SK-N-SH (cell line): ENCODE results near the gene AGBL1. TPM values are rescaled to one million over a fixed set of nuclear protein-coding genes. Genes with fewer than 3 reads are reported as not detected.

Source experiments
- CTCF ChIA-PET: fragments of 300-600, 350-600 bp; formaldehyde crosslinking; extraction: SDS; loops from one replicate; lab custom pipeline; 2021; lab: Yijun Ruan, JAX
- POLR2A ChIA-PET: fragments of 350-600 bp; sonication (Branson Sonifier 250); formaldehyde crosslinking; extraction: SDS; loops from one replicate; lab custom pipeline; 2020; ENCODE audit warnings: antibody characterized with exemption, inconsistent platforms; lab: Yijun Ruan, JAX
- DNase-seq: peaks from one replicate; pipeline ENCODE4 v3.0.0; 2012
- H2AFZ ChIP-seq: fragments of 200-600 bp; sonication (generic); 2 replicates; pipeline ENCODE4 v1.8.1; 2016; ENCODE audit warnings: antibody characterized with exemption, mild to moderate bottlenecking, low read depth
- H3F3A ChIP-seq: fragments of 200-600 bp; sonication (generic); replicated peaks from 2 replicates; pipeline ENCODE3; 2016; ENCODE audit warnings: antibody characterized with exemption, mild to moderate bottlenecking; ENCODE audit not compliant: insufficient read depth
- H3K27ac ChIP-seq, 2 experiments: fragments of 200-500 bp in 1 of 2; fragments of 200-600 bp in 1 of 2; sonication (Bioruptor generic) in 1 of 2; sonication (generic), shearing (Covaris generic) in 1 of 2; 2 replicates each; pipeline versions ENCODE4 v1.5.1 to v1.6.1; 2014 to 2016; ENCODE audit warnings: low read depth in 2 of 2, inconsistent platforms in 1 of 2, low read length in 1 of 2, mild to moderate bottlenecking in 1 of 2, mixed read lengths in 1 of 2
- H3K27me3 ChIP-seq: fragments of 200-600 bp; sonication (generic), shearing (Covaris generic); 2 replicates; pipeline ENCODE4 v1.6.1; 2016; ENCODE audit warnings: mixed run types; ENCODE audit not compliant: insufficient read depth
- H3K36me3 ChIP-seq, 2 experiments: fragments of 200-500 bp in 1 of 2; fragments of 200-600 bp in 1 of 2; sonication (Bioruptor generic) in 1 of 2; sonication (generic) in 1 of 2; replicated peaks in 1 of 2; 2 replicates each; pipeline versions ENCODE3 to v1.5.1; 2014 to 2016; ENCODE audit warnings: low read length in 1 of 2, mild to moderate bottlenecking in 1 of 2; ENCODE audit not compliant: insufficient read depth in 2 of 2, control insufficient read depth in 1 of 2
- H3K4me1 ChIP-seq, 2 experiments: fragments of 200-500 bp in 1 of 2; fragments of 200-600 bp in 1 of 2; sonication (Bioruptor generic) in 1 of 2; sonication (generic), shearing (Covaris generic) in 1 of 2; 2 replicates each; pipeline versions ENCODE4 v1.5.1 to v1.6.1; 2014 to 2016; ENCODE audit warnings: low read depth in 1 of 2, low read length in 1 of 2, mixed run types in 1 of 2; ENCODE audit not compliant: insufficient read depth in 2 of 2, control insufficient read depth in 1 of 2
- H3K4me2 ChIP-seq: fragments of 200-600 bp; sonication (generic), shearing (Covaris generic); 2 replicates; pipeline ENCODE4 v1.6.1; 2017; ENCODE audit warnings: mixed run types
- H3K4me3 ChIP-seq, 2 experiments: fragments of 200-500 bp in 1 of 2; fragments of 200-600 bp in 1 of 2; sonication (Bioruptor generic) in 1 of 2; sonication (generic), shearing (Covaris generic) in 1 of 2; 2 replicates each; pipeline versions ENCODE4 v1.5.1 to v1.8.1; 2014 to 2016; ENCODE audit warnings: low read depth in 2 of 2, inconsistent platforms in 1 of 2, low read length in 1 of 2, mild to moderate bottlenecking in 1 of 2, mixed read lengths in 1 of 2, moderate library complexity in 1 of 2
- H3K79me2 ChIP-seq: fragments of 200-600 bp; sonication (generic); 2 replicates; pipeline ENCODE4 v1.8.1; 2017; ENCODE audit warnings: mild to moderate bottlenecking; ENCODE audit not compliant: insufficient read depth
- H3K9ac ChIP-seq: fragments of 200-600 bp; sonication (generic); 2 replicates; pipeline ENCODE4 v1.6.1; 2017; ENCODE audit warnings: mixed run types
- H3K9me2 ChIP-seq: fragments of 200-600 bp; sonication (generic); 2 replicates; pipeline ENCODE4 v1.6.1; 2017; ENCODE audit warnings: mixed run types
- H3K9me3 ChIP-seq: fragments of 200-600 bp; sonication (generic); 2 replicates; pipeline ENCODE4 v1.6.1; 2017; ENCODE audit warnings: mixed run types, mild to moderate bottlenecking, moderate library complexity
- H4K20me1 ChIP-seq: fragments of 200-600 bp; sonication (generic); 2 replicates; pipeline ENCODE4 v1.6.1; 2017; ENCODE audit warnings: mild to moderate bottlenecking, mixed run types; ENCODE audit not compliant: insufficient read depth
- EP300 ChIP-seq, 2 experiments: IDR thresholded peaks; 2 replicates each; pipeline versions ENCODE4 v1.4.0 to v1.6.1; 2012; ENCODE audit warnings: borderline replicate concordance in 1 of 2, low read depth in 1 of 2, low read length in 1 of 2
- GATA2 ChIP-seq: sonication (generic); formaldehyde crosslinking; IDR thresholded peaks from 2 replicates; pipeline ENCODE4 v1.5.0; 2020; ENCODE audit warnings: mild to moderate bottlenecking, missing genetic modification reagents
- MEF2A ChIP-seq: IDR thresholded peaks from 2 replicates; pipeline ENCODE4 v1.4.0; 2012; ENCODE audit warnings: low read depth, borderline replicate concordance
- NFIC ChIP-seq: IDR thresholded peaks from 2 replicates; pipeline ENCODE4 v1.4.0; 2012; ENCODE audit warnings: borderline replicate concordance
- PBX3 ChIP-seq: IDR thresholded peaks from 2 replicates; pipeline ENCODE4; 2012
- RAD21 ChIP-seq: IDR thresholded peaks from 2 replicates; pipeline ENCODE4 v1.6.1; 2012; ENCODE audit warnings: mild to moderate bottlenecking, low read length
- RCOR1 ChIP-seq: fragments of 150-350 bp; IDR thresholded peaks from 2 replicates; pipeline ENCODE4 v1.6.1; 2017; ENCODE audit warnings: antibody characterized with exemption, low read length
- RFX5 ChIP-seq: IDR thresholded peaks from 2 replicates; pipeline ENCODE4 v1.6.1; 2012; ENCODE audit warnings: mild to moderate bottlenecking, improper control_type of control experiment, low read length
- SMC3 ChIP-seq: IDR thresholded peaks from 2 replicates; pipeline ENCODE4 v1.6.1; 2012; ENCODE audit warnings: low read depth, low read length, improper control_type of control experiment
- TCF12 ChIP-seq: IDR thresholded peaks from 2 replicates; pipeline ENCODE4 v1.4.0; 2012
- TEAD4 ChIP-seq: IDR thresholded peaks from 2 replicates; pipeline ENCODE4 v1.4.0; 2012; ENCODE audit warnings: mild to moderate bottlenecking, borderline replicate concordance; ENCODE audit not compliant: insufficient read depth
- WGBS: methylation state at CpG from one replicate; pipeline ENCODE4 v1.1.6; 2017; ENCODE audit warnings: low lambda C conversion rate; 5-methylcytosine and 5-hydroxymethylcytosine counted together
- polyA plus RNA-seq, 3 experiments: library from polyadenylated mRNA; depleted of rRNA; stranded (reverse); fragments of >200 nt; gene quantifications; 2 replicates each; pipeline ENCODE4 v1.2.3, GENCODE V29; 2012
- TF ChIP-seq, protein P1 (sequence below): fragments of 150-350 bp; IDR thresholded peaks from 2 replicates; pipeline ENCODE4 v1.6.1; 2016; ENCODE audit warnings: mild to moderate bottlenecking, low read depth, low read length
- TF ChIP-seq, protein P2 (sequence below): fragments of 200-600 bp; sonication (generic); IDR thresholded peaks from 2 replicates; pipeline ENCODE4 v1.6.1; 2017; ENCODE audit warnings: antibody characterized with exemption, mild to moderate bottlenecking, moderate library complexity

AGBL1 gene
- polyA plus RNA-seq, 1 of the 3 experiments (the other 2 are of a cell fraction), result not detected

GRCh38 chr15:86178845-86179244, 99.2 kb downstream of the AGBL1 start:
- H3K79me2 ChIP-seq, result no peaks in the 10 kb centered on the region
- H3K4me3 ChIP-seq, result no peak overlapping the region
- H3K4me2 ChIP-seq, result no peak overlapping the region
- peak; percentile 31 for DNase-seq
- TF ChIP-seq EP300 (IDR thresholded peaks at IDR 0.05; ENCODE audit: borderline replicate concordance in 1 of 2, low read depth in 1 of 2, low read length in 1 of 2), result peak in 1 of 2 experiments; percentile 76; a peak in 2 of 4 replicates
- TF ChIP-seq RCOR1, result peak; percentile 51; the same call in 1 of the 2 replicates
- no peak for TF ChIP-seq RFX5
- no peak for TF ChIP-seq NFIC
- no peak for TF ChIP-seq MEF2A
- TF ChIP-seq, protein P1, sequence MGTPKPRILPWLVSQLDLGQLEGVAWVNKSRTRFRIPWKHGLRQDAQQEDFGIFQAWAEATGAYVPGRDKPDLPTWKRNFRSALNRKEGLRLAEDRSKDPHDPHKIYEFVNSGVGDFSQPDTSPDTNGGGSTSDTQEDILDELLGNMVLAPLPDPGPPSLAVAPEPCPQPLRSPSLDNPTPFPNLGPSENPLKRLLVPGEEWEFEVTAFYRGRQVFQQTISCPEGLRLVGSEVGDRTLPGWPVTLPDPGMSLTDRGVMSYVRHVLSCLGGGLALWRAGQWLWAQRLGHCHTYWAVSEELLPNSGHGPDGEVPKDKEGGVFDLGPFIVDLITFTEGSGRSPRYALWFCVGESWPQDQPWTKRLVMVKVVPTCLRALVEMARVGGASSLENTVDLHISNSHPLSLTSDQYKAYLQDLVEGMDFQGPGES, result no peak
- TF ChIP-seq GATA2 (CRISPR knock-in tag), result peak; percentile 80
- TF ChIP-seq, protein P2, sequence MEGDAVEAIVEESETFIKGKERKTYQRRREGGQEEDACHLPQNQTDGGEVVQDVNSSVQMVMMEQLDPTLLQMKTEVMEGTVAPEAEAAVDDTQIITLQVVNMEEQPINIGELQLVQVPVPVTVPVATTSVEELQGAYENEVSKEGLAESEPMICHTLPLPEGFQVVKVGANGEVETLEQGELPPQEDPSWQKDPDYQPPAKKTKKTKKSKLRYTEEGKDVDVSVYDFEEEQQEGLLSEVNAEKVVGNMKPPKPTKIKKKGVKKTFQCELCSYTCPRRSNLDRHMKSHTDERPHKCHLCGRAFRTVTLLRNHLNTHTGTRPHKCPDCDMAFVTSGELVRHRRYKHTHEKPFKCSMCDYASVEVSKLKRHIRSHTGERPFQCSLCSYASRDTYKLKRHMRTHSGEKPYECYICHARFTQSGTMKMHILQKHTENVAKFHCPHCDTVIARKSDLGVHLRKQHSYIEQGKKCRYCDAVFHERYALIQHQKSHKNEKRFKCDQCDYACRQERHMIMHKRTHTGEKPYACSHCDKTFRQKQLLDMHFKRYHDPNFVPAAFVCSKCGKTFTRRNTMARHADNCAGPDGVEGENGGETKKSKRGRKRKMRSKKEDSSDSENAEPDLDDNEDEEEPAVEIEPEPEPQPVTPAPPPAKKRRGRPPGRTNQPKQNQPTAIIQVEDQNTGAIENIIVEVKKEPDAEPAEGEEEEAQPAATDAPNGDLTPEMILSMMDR, result peak; percentile 26
- no peak; the same call in 1 of the 2 replicates for TF ChIP-seq SMC3
- TF ChIP-seq RAD21, result no peak; the same call in 1 of the 2 replicates
- no peak overlapping the region for H3K27ac ChIP-seq
- no peaks in the 10 kb centered on the region for H3K27me3 ChIP-seq
- no peaks in the 10 kb centered on the region for H3K36me3 ChIP-seq
- H3K4me1 ChIP-seq, result no peaks in the 10 kb centered on the region; a peak in 2 of 4 replicates
- H2AFZ ChIP-seq, result no peak overlapping the region
- POLR2A ChIA-PET, result no interaction called here
- CTCF ChIA-PET, result no interaction called here
- WGBS, result 20% methylated on average over 2 of the region's 2 CpGs
- H3K9me2 ChIP-seq, result no peaks in the 10 kb centered on the region
- no peaks in the 10 kb centered on the region for H3F3A ChIP-seq
- no peak overlapping the region for H3K9ac ChIP-seq
- no peaks in the 10 kb centered on the region for H4K20me1 ChIP-seq
- no peaks in the 10 kb centered on the region for H3K9me3 ChIP-seq

DNA sequence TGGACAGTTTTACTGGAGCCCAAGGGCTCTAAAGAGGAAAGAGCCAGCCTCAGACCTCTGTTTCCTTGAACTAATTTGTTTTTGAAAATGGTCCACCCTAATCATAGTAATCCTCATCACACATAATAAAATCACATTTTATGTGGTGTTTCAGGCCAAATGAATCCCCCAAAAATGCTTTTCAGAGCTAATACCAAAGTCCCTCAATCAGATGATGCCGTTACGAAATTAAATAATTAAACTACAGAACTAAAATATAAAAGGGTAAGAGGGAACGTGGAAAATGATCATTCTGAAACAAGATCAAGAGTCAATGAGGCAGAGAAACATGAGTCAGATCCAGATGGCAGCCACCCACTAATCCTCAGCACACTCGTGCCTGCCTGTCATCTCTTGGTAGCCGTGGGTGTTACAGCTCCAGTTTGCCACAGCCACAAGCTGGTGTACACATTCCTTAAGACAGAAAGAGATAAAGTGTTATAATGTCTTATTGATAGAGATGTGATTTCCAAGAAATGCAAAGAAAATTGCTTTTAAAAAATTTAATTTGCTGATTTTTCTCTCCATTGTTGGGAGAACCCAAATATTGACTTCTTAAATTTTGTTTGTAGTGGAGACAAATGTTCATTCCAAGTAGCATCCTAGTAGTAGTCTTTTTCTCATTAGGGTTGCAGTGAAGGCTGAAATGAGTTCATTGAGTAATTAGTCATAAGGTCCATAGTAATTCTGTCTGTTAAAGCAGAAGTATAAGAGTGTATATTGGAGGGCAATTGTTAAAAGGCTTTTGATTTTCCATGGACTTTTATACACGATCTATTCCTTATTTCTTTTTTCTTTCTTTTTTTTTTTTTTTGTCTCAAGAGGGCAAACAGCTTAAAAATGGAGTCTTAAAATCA, 104.2 kb downstream of the AGBL1 start:
- no peak overlapping the region for H2AFZ ChIP-seq
- WGBS, result 31% methylated on average over 6 of the region's 6 CpGs
- CTCF ChIA-PET, result interaction anchor here (1.0 kb wide), 1 partner anchor 48 kb away, joined by 4 read pairs; no protein-coding TSS in a partner anchor

More for the DNA sequence above, 104.2 kb downstream of the AGBL1 start:
- Histone ChIP-seq H3K36me3 (no peaks in the 10 kb centered on the region), H3K27ac (no peak overlapping the region), H4K20me1 (no peaks in the 10 kb centered on the region), H3K4me3 (no peak overlapping the region), H3K9me3 (no peaks in the 10 kb centered on the region), H3K9me2 (no peaks in the 10 kb centered on the region), H3K4me2 (no peak overlapping the region), H3F3A (no peaks in the 10 kb centered on the region), H3K9ac (no peak overlapping the region), H3K27me3 (no peaks in the 10 kb centered on the region), H3K4me1 (no peaks in the 10 kb centered on the region; a peak in 2 of 4 replicates), H3K79me2 (no peaks in the 10 kb centered on the region)
- POLR2A ChIA-PET, result no interaction called here
- TF ChIP-seq TCF12 (peak; percentile 48), TEAD4 (no peak), PBX3 (peak; percentile 27; the same call in 1 of the 2 replicates)
- DNase-seq, result no peak
